ENCODE measurements around the gene WDR64.

WDR64 gene

GRCh38 chr1:241611736-241612135, 40.3 kb upstream of the WDR64 start:
- peaks cover 15% of the 10 kb centered on the region for H3K4me1 ChIP-seq (ENCODE audit: low read length)
- no peaks in the 10 kb centered on the region for H3K79me2 ChIP-seq (ENCODE audit: low read length)
- H3K27ac ChIP-seq (ENCODE audit: low read length) = no peak overlapping the region
- H3K27me3 ChIP-seq (ENCODE audit: low read depth, low read length) = no peaks in the 10 kb centered on the region
- H2AFZ ChIP-seq (ENCODE audit: low read depth, low read length) = no peak overlapping the region
- H4K20me1 ChIP-seq (ENCODE audit: insufficient read depth, low read length) = no peaks in the 10 kb centered on the region
- H3K4me2 ChIP-seq (ENCODE audit: low read length) = no peak overlapping the region
- H3K36me3 ChIP-seq (replicated peaks; ENCODE audit: low read depth, low read length) = no peaks in the 10 kb centered on the region
- no peaks in the 10 kb centered on the region for H3K9me3 ChIP-seq (ENCODE audit: insufficient read depth, low read length)
- H3K4me3 ChIP-seq (ENCODE audit: low read length) = no peak overlapping the region
- H3K9ac ChIP-seq (ENCODE audit: low read length) = no peak overlapping the region
- TF ChIP-seq CTCF (IDR thresholded peaks at IDR 0.05; ENCODE audit: low read depth, low read length) (no peak), EZH2phosphoT487 (IDR thresholded peaks at IDR 0.05; ENCODE audit: low read depth) (no peak)

GRCh38 chr1:241612533-241613477, 39.3 kb upstream of the WDR64 start:
- H3K27ac ChIP-seq (ENCODE audit: low read length) = no peak overlapping the region
- no peaks in the 10 kb centered on the region for H3K9me3 ChIP-seq (ENCODE audit: insufficient read depth, low read length)
- no peak overlapping the region for H2AFZ ChIP-seq (ENCODE audit: low read depth, low read length)
- peaks cover 15% of the 10 kb centered on the region for H3K4me1 ChIP-seq (ENCODE audit: low read length)
- H3K27me3 ChIP-seq (ENCODE audit: low read depth, low read length) = no peaks in the 10 kb centered on the region
- no peaks in the 10 kb centered on the region for H4K20me1 ChIP-seq (ENCODE audit: insufficient read depth, low read length)
- H3K36me3 ChIP-seq (replicated peaks; ENCODE audit: low read depth, low read length) = no peaks in the 10 kb centered on the region
- no peak for TF ChIP-seq EZH2phosphoT487 (IDR thresholded peaks at IDR 0.05; ENCODE audit: low read depth)
- TF ChIP-seq CTCF (IDR thresholded peaks at IDR 0.05; ENCODE audit: low read depth, low read length) = no peak
- no peak overlapping the region for H3K9ac ChIP-seq (ENCODE audit: low read length)
- no peak overlapping the region for H3K4me2 ChIP-seq (ENCODE audit: low read length)
- H3K4me3 ChIP-seq (ENCODE audit: low read length) = no peak overlapping the region
- no peaks in the 10 kb centered on the region for H3K79me2 ChIP-seq (ENCODE audit: low read length)

GRCh38 chr1:241614144-241614543, 37.9 kb upstream of the WDR64 start:
- Histone ChIP-seq H3K27me3 (ENCODE audit: low read depth, low read length) (no peaks in the 10 kb centered on the region), H3K27ac (ENCODE audit: low read length) (no peak overlapping the region), H2AFZ (ENCODE audit: low read depth, low read length) (no peak overlapping the region), H3K4me2 (ENCODE audit: low read length) (no peak overlapping the region), H3K9ac (ENCODE audit: low read length) (no peak overlapping the region), H3K4me1 (ENCODE audit: low read length) (peaks cover 15% of the 10 kb centered on the region), H3K4me3 (ENCODE audit: low read length) (no peak overlapping the region), H4K20me1 (ENCODE audit: insufficient read depth, low read length) (no peaks in the 10 kb centered on the region), H3K9me3 (ENCODE audit: insufficient read depth, low read length) (no peaks in the 10 kb centered on the region), H3K36me3 (replicated peaks; ENCODE audit: low read depth, low read length) (peaks cover 3% of the 10 kb centered on the region), H3K79me2 (ENCODE audit: low read length) (no peaks in the 10 kb centered on the region)
- TF ChIP-seq EZH2phosphoT487 (IDR thresholded peaks at IDR 0.05; ENCODE audit: low read depth) = no peak
- TF ChIP-seq CTCF (IDR thresholded peaks at IDR 0.05; ENCODE audit: low read depth, low read length) = no peak

- peaks cover 3% of the 10 kb centered on the region for H3K36me3 ChIP-seq (replicated peaks; ENCODE audit: low read depth, low read length)
- H3K9me3 ChIP-seq (ENCODE audit: insufficient read depth, low read length) = no peaks in the 10 kb centered on the region
- TF ChIP-seq CTCF (IDR thresholded peaks at IDR 0.05; ENCODE audit: low read depth, low read length) = no peak
- no peaks in the 10 kb centered on the region for H3K79me2 ChIP-seq (ENCODE audit: low read length)
- no peak overlapping the region for H3K9ac ChIP-seq (ENCODE audit: low read length)
- H3K27ac ChIP-seq (ENCODE audit: low read length) = no peak overlapping the region
- no peaks in the 10 kb centered on the region for H4K20me1 ChIP-seq (ENCODE audit: insufficient read depth, low read length)
- peaks cover 15% of the 10 kb centered on the region for H3K4me1 ChIP-seq (ENCODE audit: low read length)
- H2AFZ ChIP-seq (ENCODE audit: low read depth, low read length) = no peak overlapping the region
- no peak overlapping the region for H3K4me2 ChIP-seq (ENCODE audit: low read length)
- H3K27me3 ChIP-seq (ENCODE audit: low read depth, low read length) = no peaks in the 10 kb centered on the region
- no peak overlapping the region for H3K4me3 ChIP-seq (ENCODE audit: low read length)
These were observed 37.5 kb upstream of the WDR64 start for GRCh38 chr1:241614572-241614971.

Data from OCI-LY3 (cell line).